ENCODE data around the gene SLAMF9. TPM values are rescaled to one million over a fixed set of nuclear protein-coding genes. Genes with fewer than 3 reads are reported as not detected.

Gene SLAMF9
- total and polyA plus RNA-seq, 2 of the 8 experiments (the other 6 are each of a cell fraction or from before 2014, with no cell fraction given): not detected

DNA sequence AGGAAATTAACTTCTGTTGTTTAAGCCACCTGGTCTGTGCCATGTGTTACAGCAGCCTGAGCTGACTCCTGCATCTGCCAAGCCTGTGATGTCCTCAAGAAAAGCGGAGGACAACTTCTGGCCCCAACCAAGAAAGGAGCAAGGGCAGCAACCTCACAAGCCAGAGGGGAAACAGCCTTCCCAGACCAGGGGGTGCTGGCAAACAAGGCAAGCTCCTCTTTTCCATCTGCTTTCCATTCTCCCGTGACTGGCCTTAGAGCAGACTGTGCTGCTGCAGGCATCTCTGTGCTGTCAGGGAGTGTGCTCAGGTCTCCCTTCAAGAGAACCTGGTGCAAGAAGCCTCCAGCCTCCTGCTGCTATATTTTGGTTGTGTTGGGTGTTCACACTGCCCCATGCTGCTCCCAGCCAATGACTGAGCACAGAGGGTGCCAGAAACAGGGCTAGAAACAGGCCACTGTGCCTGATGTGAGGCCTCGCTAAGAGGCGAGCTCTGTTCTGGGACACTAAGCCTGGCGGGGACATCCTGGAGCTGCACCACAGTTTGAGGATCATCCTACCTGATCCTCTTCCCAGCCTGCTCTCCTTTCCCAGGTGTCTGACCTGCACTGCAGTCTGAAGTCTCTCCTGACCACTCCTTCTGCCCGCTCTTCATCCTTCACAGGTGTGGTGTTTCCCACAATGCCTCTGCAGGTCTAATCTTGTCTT, 27.5 kb upstream of the SLAMF9 start:
- ChIA-PET CTCF (ENCODE audit: partially characterized antibody) (interaction anchor here (1.1 kb wide), 1 partner anchor 26 kb away, joined by 3 read pairs; no protein-coding TSS in a partner anchor), POLR2A (ENCODE audit: partially characterized antibody) (interaction anchor here (0.9 kb wide), 1 partner anchor 36 kb away, joined by 3 read pairs; the partner anchor contains the start of gene IGSF9)
- no peak overlapping the region for H2BK5ac ChIP-seq (ENCODE audit: low read depth, low read length)
- H3K27ac ChIP-seq (ENCODE audit: low read depth, low read length): no peak overlapping the region
- no peak overlapping the region for H2BK120ac ChIP-seq (replicated peaks; ENCODE audit: low read depth, low read length)
- H4K8ac ChIP-seq (ENCODE audit: extremely low read depth, insufficient read depth, low read length): no peak overlapping the region
- DNase-seq (ENCODE audit: low read depth in 1 of 2, low spot score in 2 of 2): peak in 1 of 2 experiments; percentile 23
- no peaks in the 10 kb centered on the region for H4K20me1 ChIP-seq (replicated peaks in 1 of 2; ENCODE audit: control insufficient read depth in 1 of 2, insufficient read depth in 2 of 2, low read length in 2 of 2)
- 0 out of 7 replicates have a peak, but pooled peaks cover 0 to 2% (median 0%) of the 10 kb centered on the region in 4 experiments for H3K4me1 ChIP-seq (replicated peaks in 1 of 4; ENCODE audit: control insufficient read depth in 3 of 4, insufficient read depth in 4 of 4, low read length in 3 of 4)
- no peak overlapping the region for H3K4me3 ChIP-seq (ENCODE audit: extremely low read depth in 1 of 4, insufficient read depth in 2 of 4, low read depth in 3 of 4, low read length in 4 of 4)
- 0 out of 2 replicates have a peak overlapping the region, but pooled peaks have one; percentile 39 for H2BK12ac ChIP-seq (ENCODE audit: low read depth, low read length)
- H3K23me2 ChIP-seq (ENCODE audit: low read depth, low read length): no peaks in the 10 kb centered on the region
- no peaks in the 10 kb centered on the region for H3K79me2 ChIP-seq (ENCODE audit: control insufficient read depth in 1 of 2, insufficient read depth in 2 of 2, low read length in 2 of 2)
- no peaks in the 10 kb centered on the region for H3K36me3 ChIP-seq (ENCODE audit: control insufficient read depth in 2 of 4, insufficient read depth in 4 of 4, low read length in 3 of 4)
- no peak overlapping the region for H3K9ac ChIP-seq (replicated peaks in 1 of 4; ENCODE audit: extremely low read depth in 1 of 4, low read depth in 3 of 4, low read length in 3 of 4)
- H3K14ac ChIP-seq (ENCODE audit: insufficient read length): no peak overlapping the region
- no peak for FAIRE-seq
- H3K79me1 ChIP-seq (ENCODE audit: low read depth, low read length): no peaks in the 10 kb centered on the region
- H3K9me3 ChIP-seq (ENCODE audit: insufficient read depth in 2 of 2, low read depth in 1 of 2, low read length in 1 of 2): no peaks in the 10 kb centered on the region
- TF ChIP-seq POLR2AphosphoS5 (IDR thresholded peaks at IDR 0.05; ENCODE audit: low read depth, low read length) (no peak), RXRA (IDR thresholded peaks at IDR 0.05; ENCODE audit: insufficient read depth, low read depth, low read length) (no peak), BACH1 (IDR thresholded peaks at IDR 0.05; ENCODE audit: low read length) (no peak), GABPA (IDR thresholded peaks at IDR 0.05; ENCODE audit: borderline replicate concordance, insufficient read depth, low read length) (no peak), CBX5 (IDR thresholded peaks at IDR 0.05; ENCODE audit: low read depth, low read length) (no peak), POLR2A (IDR thresholded peaks at IDR 0.05; ENCODE audit: control extremely low read depth in 1 of 2, low read depth in 2 of 2, low read length in 2 of 2) (no peak)
- no peak overlapping the region for H3K23ac ChIP-seq (ENCODE audit: insufficient read length)
- H3K4me2 ChIP-seq (ENCODE audit: insufficient read depth in 1 of 2, low read depth in 2 of 2, low read length in 2 of 2): no peak overlapping the region
- no peak overlapping the region for H2AK5ac ChIP-seq (ENCODE audit: low read depth, low read length)
- 87% methylated on average over 6 of the region's 6 CpGs; no CpG with 5 or more reads in 1 of the 2 experiments for WGBS, 2 experiments (ENCODE audit: extremely low coverage in 1 of 2, insufficient coverage in 1 of 2, insufficient read length in 1 of 2, insufficient replicate concordance in 2 of 2, low coverage in 1 of 2, low lambda C conversion rate in 2 of 2, missing lambda C conversion rate in 1 of 2)
- H4K91ac ChIP-seq (replicated peaks; ENCODE audit: insufficient read length, low read length): no peak overlapping the region
- H4K5ac ChIP-seq (ENCODE audit: insufficient read length, low read depth, low read length): no peak overlapping the region
- H3K27me3 ChIP-seq (replicated peaks in 1 of 4; ENCODE audit: control insufficient read depth in 3 of 4, extremely low read depth in 1 of 4, insufficient read depth in 3 of 4, low read length in 3 of 4): peaks cover 0 to 2% (median 0%) of the 10 kb centered on the region in 4 experiments; a peak in 1 of 7 replicates
- no peak overlapping the region for H2BK15ac ChIP-seq (ENCODE audit: low read length)
- H2AFZ ChIP-seq (ENCODE audit: low read length): no peak overlapping the region
- no peak overlapping the region for H3K56ac ChIP-seq (replicated peaks; ENCODE audit: insufficient read length, low read depth, low read length)
- no peak overlapping the region for H3K4ac ChIP-seq (replicated peaks; ENCODE audit: insufficient read length, low read depth, low read length)
- H3K18ac ChIP-seq (ENCODE audit: extremely low read depth, low read length): no peak overlapping the region
- H2BK20ac ChIP-seq (ENCODE audit: low read length): no peak overlapping the region

All from H1 (cell line).